Measurements from ENCODE around the gene TNFRSF9. TPM values are rescaled to one million over a fixed set of nuclear protein-coding genes. Genes with fewer than 3 reads are reported as not detected.

TNFRSF9 gene
- total RNA-seq, 4 donors from 2014 or later: 0.15 to 0.19 TPM; not detected in 2

- H3K9me3 ChIP-seq: no peaks in the 10 kb centered on the region
- intact Hi-C loops (cut with DNase I): no loop called here
- TF ChIP-seq CTCF (IDR thresholded peaks at IDR 0.05) (no peak), POLR2A (IDR thresholded peaks at IDR 0.05) (no peak)
- no peaks in the 10 kb centered on the region for H3K36me3 ChIP-seq
- 64 to 69% methylated on average over 5 of the region's 10 CpGs for WGBS, 2 donors
- no peak for DNase-seq
- H3K4me3 ChIP-seq: no peak overlapping the region
- no peak overlapping the region for H3K27ac ChIP-seq
- no peaks in the 10 kb centered on the region for H3K4me1 ChIP-seq
- no peaks in the 10 kb centered on the region for H3K27me3 ChIP-seq
These were observed 72.4 kb downstream of the TNFRSF9 start for GRCh38 chr1:7868070-7868780.

- no peak for DNase-seq
- Histone ChIP-seq H3K4me1 (no peaks in the 10 kb centered on the region), H3K27me3 (no peaks in the 10 kb centered on the region), H3K27ac (no peak overlapping the region), H3K9me3 (no peaks in the 10 kb centered on the region), H3K4me3 (no peak overlapping the region), H3K36me3 (no peaks in the 10 kb centered on the region)
- TF ChIP-seq POLR2A (IDR thresholded peaks at IDR 0.05): no peak
- no peak for TF ChIP-seq CTCF (IDR thresholded peaks at IDR 0.05)
- intact Hi-C loops (cut with DNase I): no loop called here
- WGBS, 2 donors: 83 to 89% methylated on average over 10 to 13 of the region's 16 CpGs
These were observed 74.7 kb downstream of the TNFRSF9 start for GRCh38 chr1:7865978-7866377.

Small RNA genes within 50 kb of the gene (small RNA-seq; reads per million reads assigned to genes)
- gene RF00019: 0 reads per million in 4 donors

Other genes with a start within 250 kb of the TNFRSF9 start
- 10 to 100 TPM; 55.8 to 94.6 (median 75.4) TPM for gene VAMP3, start 169.5 kb downstream of the TNFRSF9 start, total RNA-seq
- gene PER3, start 156.5 kb downstream of the TNFRSF9 start, total RNA-seq: 10 to 100 TPM in 2 of 4 donors, 1 to 10 TPM in 2; 6.7 to 21.0 (median 8.9) TPM
- not detected for gene UTS2, start 87.8 kb downstream of the TNFRSF9 start, total RNA-seq
- gene PARK7, start 20.9 kb upstream of the TNFRSF9 start, total RNA-seq: 100 to 1,000 TPM in 3 of 4 donors, 10 to 100 TPM in 1; 93.9 to 156 (median 129) TPM
- 10 to 100 TPM; 23.3 to 95.9 (median 49.3) TPM for gene ERRFI1, start 85.5 kb upstream of the TNFRSF9 start, total RNA-seq

Measured in esophagus squamous epithelium (tissue), 5 donors.